ENCODE data around the gene AFDN.

Gene AFDN

DNA sequence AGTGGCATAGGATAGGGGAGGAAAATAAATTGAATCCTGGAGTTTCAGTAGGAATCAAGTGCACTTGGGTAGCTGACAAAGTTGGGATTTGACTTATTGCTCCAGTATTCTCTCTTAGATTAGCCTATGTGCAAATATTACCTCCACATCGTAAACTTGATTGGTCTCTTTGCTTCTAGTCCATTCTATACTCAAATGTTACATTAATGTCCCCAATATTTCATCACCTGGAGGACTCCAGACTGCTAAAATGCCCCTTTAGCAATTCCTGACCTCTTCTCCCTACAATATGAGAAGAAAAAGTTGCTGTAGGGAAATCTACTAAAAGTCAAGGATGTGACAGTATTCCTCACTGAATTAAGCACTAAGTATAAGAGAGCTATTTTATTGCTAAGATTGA, 16.3 kb downstream of the AFDN start:
- no peak for DNase-seq

DNA sequence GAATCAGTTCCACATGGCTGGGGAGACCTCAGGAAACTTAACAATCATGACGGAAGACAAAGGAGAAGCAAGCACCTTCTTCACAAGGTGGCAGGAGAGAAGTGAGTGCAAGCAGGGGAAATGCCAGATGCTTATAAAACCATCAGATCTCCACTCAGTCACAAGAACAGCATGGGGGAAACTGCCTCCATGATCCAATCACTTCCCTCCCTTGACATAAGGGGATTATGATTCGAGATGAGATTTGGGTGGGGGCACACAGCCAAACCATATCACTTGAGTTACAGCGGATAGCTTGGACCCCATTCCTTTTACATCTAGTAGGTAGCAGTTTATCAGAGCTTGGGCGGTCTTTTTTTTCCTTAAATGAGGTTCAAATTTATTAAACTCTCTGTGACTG, 19.1 kb downstream of the AFDN start:
- DNase-seq: no peak

DNA sequence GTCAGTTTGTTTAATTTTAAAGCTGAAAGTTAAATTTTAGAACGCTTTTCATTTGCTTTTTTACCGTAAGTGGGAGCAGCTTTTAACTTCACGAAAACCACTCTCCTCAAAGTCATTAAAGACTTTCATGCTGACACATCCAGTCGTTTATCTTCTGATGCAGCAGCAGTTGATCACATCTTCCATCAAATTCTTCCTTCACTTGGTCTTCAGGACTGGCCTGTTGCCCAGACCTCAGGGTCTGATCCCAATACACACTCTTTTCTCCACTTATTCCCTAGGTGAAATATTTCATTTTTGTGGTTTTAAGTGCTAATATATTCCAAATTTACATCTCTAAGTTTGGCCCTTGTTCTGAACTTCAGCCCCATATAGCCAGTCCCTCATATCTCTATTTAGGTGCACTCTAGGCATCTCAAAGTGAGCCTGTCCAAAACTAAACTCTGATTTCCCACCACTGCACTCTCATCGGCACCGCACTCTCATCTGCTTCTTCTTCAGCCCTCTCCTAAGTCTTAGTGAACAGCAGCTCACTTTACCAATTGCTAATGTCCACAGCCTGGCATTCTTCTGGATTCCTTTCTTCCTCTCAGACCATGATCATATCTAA, 20.4 kb downstream of the AFDN start:
- no peak for DNase-seq

GRCh38 chr6:167847936-167848335, 21.2 kb downstream of the AFDN start:
- DNase-seq: no peak

DNA sequence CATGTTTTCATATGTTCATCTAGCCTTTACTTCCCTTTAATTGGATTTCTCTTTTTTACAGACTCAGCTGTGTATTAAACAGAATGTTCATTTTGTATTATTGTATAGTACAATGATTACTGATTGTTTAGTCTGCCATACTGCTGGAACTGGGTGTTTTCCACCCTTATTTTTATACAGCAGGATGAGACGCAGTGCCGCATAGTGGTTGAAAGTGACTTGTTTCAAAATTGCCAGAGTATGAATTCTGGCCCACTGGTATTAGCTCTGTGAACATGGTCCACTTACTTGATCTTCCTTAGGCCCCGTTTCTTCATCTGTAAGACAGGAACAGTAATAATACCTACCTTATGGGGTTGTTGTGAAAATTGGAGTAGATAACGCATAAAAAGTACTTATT, 22.1 kb downstream of the AFDN start:
- no peak for DNase-seq

GRCh38 chr6:167849846-167850459, 23.2 kb downstream of the AFDN start:
- no peak for DNase-seq

- DNase-seq: no peak
Observed at GRCh38 chr6:167850782-167851181, 24.1 kb downstream of the AFDN start.

DNA sequence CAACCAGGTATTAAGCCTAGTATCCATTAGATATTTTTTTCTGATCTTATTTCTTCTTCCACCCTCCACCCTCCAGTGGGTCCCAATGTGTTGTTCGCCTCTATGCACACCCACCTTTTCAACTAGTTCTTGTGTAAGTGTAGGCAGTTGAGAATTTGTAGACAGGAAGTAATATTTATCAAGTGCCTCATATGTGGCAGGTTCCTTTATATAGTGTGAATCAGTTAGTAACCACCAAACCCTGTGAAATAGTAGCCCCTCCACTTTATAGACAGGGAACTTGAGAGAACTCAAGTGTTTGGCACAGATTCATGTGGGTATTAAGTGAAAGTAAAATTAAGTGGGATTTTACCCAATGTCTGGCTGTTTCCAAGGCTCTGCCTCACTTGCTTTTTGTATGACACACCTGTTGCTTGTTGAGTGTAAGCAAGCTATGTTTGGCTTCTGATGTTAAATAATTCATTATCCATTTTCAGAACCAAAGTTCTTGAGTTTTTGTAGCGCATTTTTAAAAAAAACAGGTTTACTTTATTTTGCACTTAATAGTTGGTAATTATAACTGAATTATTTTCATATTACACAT, 24.8 kb downstream of the AFDN start:
- no peak for DNase-seq

- peak; percentile 98 for DNase-seq
Observed at GRCh38 chr6:167855825-167856425, 29.2 kb downstream of the AFDN start.

DNA sequence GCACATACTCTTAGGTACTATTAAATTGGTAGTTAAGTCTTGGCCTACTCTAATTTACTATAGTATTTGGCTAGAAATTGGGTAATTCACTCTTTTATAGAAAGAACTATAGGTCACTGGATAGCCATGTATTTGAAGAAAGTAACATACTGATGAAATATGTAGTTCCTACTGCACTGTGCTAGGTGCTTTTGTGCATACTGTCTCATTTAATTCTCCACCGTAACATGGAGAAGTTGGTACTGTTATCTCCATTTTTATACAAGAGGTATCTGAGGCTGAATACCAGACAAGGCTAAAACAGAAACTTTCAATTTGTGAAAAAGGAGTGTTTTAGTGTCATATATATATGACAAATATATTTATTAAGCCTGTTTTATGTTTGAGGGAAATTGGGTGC, 29.8 kb downstream of the AFDN start:
- DNase-seq: no peak

DNA sequence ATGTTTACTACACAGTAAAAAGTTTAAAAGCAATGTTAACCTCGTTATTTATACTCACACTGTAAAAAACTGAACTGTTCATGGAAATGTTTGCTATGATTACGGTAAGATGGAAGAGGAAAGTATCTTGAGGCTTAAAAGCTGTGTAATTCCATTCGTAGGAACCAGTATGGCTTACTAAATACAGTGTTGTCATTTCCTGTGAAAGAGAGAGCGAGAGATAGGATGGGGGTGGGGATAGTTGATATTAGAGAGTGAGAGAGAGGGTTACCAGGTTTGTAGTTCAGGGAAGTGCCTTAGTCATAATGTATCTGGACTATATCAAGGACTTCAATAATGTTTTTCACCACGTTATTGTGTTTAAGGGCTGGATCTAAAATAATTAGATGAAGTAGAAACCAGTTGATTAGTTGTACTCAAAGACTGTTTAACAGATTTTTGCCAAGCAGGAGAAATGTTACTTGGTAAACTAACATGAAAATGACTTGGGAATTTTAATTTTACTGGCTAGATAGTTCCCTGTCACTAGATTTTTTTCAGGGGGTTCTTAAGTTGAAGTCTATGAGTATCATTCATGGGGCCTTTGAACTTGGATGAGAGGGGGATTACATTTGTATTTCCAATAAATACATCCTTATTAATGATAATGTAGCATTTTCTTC, 30.4 kb downstream of the AFDN start:
- DNase-seq: peak; percentile 88

DNA sequence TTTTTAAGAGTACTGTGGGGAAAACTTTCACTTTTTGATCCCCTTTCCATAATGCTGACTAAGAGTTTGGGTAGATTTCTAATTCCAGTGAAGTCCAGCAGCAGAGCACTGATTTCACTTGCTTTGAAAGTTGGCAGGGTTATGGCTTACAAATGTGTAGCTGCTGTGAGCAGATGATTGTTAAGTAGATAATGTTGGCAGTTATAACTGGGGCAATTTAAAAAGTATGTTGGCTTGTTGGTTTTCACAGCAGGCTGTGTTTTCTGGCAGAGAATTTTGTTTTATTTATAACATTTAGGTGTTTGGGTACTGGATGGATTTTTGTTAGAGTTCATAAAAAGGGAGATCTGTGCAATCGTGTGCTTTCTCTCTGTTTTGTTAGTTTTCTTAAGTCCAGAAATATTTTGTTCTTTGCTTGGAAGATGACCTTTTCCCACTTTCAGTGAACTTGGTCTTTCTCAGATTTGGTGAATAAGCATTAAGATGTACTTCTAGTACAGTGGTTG, 31.4 kb downstream of the AFDN start:
- peak; percentile 49 for DNase-seq

DNA sequence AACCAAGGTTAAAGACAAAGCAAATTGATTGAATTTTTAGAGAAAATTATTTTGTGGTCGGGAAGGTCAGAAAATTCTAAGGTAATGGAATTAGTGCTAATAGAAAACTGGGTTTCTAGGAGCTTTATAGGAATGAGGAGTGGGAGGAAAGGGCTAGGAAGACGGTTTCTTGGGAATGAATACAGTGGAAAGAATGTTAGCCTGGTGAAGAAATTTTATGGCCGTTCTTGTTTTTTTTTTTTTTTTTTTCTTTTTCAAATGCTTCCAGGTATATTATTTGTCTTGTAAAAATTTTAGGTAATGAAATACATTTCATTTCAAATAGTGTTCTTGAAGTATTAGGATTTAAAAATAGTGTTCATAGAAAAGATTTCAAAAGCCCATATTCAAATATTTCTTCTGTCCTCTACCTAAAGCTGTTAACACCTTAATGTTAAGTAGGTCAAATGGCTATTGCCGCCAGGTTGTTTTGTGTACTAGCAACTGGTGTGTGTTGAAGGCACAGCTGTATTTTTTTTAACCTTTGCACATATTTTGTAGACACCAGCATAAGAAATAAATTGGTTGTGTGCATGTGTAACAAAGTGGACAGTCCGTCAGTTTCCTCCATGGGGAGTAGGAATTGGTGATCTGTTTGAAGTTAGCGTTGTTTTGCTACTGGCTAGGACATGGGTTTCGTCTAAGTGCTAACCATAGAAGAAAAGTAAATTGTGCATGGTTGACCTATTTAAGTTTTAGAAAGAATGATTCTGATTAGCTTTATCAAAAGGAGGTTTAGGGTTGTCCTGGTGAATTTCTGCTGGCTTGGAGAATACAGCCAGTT, 32.3 kb downstream of the AFDN start:
- DNase-seq: no peak

GRCh38 chr6:167860550-167861226, 34.0 kb downstream of the AFDN start:
- no peak for DNase-seq

- DNase-seq: no peak
Observed at GRCh38 chr6:167861424-167861823, 34.7 kb downstream of the AFDN start.

GRCh38 chr6:167863897-167864296, 37.2 kb downstream of the AFDN start:
- DNase-seq: no peak

GRCh38 chr6:167866642-167867041, 39.9 kb downstream of the AFDN start:
- no peak for DNase-seq

DNA sequence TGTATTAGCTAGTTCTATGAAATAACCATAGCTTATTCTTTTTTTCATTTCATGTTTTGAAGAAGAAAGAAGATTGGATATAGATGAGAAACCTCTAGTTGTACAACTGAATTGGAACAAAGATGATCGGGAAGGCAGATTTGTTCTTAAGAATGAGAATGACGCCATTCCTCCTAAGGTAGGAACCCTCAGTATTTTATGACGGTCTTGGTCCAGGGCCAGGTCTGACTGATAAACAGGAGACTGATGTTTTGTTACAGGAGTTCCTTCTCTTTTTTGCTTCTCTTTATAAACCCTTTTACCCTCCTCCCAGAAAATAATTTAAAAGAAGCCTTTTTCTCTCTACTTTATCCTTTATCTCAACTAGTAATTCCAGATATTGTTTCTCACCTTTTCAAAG, 43.6 kb downstream of the AFDN start:
- no peak for DNase-seq

GRCh38 chr6:167872538-167873210, 46.0 kb downstream of the AFDN start:
- DNase-seq: no peak

- DNase-seq: no peak
Observed at GRCh38 chr6:167877994-167878779, 51.5 kb downstream of the AFDN start.

DNA sequence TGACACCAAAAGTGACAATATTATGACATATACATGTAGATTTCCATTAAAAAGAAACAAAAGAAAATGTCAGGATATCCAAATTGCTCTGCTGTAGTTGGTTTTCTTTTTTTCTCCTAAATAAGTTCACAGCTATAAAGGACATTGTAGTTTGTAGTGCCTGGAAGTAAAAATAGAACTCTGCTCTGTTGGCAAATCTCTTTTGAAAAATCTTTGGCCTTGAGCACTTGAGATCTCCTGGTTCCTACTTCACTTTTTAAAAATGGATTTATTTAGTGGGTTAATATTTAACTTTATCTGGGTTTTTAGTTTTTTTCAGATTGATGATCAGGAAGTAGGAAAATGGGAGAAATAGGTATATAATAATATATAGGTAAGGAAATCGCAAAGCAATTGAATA, 52.9 kb downstream of the AFDN start:
- DNase-seq: no peak
